Dermis blood vessel endothelial cell (primary cell): ENCODE results near the gene PITPNC1. TPM values are rescaled to one million over a fixed set of nuclear protein-coding genes. Genes with fewer than 3 reads are reported as not detected.
"Not testable (repeated sequence)": the region's sequence is repeated elsewhere in the genome, so short reads cannot be mapped to it uniquely, and the experiment has no call there.

ENCODE experiments used
- DNase-seq: peaks from one replicate; pipeline ENCODE4 v3.0.0; 2010
- total RNA-seq: library from RNA; depleted of rRNA; stranded (reverse); fragments of >200 nt; gene quantifications from 2 replicates; pipeline ENCODE4 v1.2.3, GENCODE V29; 2014

PITPNC1 gene
- total RNA-seq, 1 donor from 2014 or later, result 32.0 TPM

DNA sequence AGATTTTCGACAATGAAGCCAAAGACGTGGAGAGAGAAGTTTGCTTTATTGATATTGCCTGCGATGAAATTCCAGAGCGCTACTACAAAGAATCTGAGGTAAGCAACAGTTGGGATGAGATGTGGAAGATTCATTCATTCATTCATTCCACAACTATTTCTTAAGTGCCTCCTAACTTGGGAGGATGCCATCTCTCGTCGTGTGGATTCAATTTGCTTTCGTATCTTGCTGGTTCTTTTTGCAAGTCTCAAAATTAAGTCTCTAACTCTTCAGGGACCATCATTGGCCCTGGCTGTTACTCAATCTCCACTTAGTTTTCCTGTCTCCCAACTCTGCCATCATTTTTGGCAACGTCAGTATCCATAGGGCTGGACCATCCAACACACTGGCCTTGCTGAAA lies 255.1 kb downstream of the PITPNC1 start:
- no peak for DNase-seq

DNA sequence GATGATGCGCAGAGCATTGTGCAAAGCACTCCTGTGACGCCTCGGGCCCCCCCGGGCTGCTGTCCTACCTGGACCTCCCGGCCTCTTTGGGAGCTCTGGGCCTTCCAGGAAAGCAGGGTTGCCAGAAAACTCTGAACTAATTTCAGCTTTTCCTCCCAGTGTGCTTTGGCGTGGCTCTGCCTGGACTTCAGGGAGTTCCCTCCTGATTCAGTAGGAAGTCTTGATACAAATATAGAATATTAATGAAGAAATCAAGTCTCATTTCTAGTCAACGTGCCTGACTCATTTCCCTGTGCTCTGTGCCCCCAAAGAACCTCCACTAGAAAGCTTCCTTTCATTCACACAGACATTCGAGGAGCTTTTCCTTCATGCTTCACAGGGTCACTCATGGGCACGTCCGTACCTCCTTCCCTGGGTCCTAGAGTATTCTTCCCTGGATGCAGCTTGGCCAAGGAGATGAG lies 256.7 kb downstream of the PITPNC1 start:
- peak; percentile 94 for DNase-seq

DNA sequence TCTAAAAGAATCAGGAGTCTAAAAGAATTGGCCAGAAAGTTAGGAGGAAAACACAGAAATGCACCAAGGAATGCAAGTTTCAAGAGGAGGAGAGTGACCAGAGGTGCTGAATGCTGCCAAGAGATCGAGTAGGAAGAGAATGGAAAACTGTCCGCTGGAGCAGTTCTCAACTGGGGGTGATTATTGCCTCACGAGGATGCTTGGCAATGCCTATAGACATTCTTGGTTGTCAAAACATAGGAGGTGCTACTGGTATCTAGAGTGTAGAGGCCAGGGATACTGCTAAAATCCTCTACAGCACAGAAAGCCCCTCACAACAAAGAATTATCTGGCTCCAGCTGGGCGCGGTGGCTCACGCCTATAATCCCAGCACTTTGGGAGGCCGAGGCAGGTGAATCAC lies 258.6 kb downstream of the PITPNC1 start:
- DNase-seq, result no peak

DNA sequence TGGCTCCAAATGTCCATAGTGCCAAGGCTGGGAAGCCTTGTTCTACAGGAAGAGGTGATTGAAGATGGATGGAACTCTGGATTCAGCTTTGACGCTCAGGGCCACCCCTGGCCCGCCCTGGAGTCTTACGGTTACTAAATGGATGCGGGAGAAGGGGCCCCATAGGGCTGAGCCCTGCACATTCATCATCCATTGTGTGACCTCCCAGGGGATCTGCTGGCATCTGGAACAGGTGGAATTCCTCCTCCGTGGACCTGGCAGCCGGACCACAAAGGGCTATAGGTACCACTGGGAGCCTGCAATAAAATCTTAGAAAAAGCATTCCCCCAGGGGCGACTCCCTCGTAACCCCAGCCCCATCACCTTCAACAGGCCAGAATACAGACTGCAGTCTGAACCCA lies 259.2 kb downstream of the PITPNC1 start:
- no peak for DNase-seq

DNA sequence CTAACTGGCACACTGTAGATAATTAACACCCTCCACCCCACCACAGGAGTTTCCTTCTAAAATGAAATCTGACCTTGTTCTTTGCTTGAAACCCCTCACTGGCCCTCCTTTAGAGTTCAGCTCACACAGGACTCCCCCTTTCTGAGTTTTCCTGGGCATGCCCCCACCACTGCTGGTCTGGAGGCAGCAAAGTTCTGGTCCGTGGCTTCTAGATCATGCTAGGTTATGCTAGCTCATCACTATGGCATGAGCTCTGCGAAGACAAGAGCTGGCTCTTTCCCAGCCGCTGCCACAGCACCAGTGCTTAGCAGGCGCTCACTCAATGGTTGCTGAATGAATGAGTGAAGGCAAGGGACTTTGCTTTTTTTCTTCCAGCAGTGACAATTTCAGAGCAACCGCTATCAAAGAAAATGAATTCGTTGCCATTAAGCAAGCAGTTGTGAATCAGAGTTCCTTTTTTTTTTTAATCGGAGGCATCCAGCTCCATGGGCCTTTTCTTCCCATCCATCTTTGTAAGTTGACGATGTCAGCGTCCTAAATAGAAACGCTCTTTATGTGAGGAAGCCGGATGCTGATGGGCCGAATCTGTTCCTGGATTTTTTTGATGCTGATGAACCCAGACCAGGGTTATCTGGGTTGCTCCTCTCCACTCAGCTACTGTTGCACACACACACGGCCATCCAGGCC lies 259.9 kb downstream of the PITPNC1 start:
- no peak for DNase-seq

DNA sequence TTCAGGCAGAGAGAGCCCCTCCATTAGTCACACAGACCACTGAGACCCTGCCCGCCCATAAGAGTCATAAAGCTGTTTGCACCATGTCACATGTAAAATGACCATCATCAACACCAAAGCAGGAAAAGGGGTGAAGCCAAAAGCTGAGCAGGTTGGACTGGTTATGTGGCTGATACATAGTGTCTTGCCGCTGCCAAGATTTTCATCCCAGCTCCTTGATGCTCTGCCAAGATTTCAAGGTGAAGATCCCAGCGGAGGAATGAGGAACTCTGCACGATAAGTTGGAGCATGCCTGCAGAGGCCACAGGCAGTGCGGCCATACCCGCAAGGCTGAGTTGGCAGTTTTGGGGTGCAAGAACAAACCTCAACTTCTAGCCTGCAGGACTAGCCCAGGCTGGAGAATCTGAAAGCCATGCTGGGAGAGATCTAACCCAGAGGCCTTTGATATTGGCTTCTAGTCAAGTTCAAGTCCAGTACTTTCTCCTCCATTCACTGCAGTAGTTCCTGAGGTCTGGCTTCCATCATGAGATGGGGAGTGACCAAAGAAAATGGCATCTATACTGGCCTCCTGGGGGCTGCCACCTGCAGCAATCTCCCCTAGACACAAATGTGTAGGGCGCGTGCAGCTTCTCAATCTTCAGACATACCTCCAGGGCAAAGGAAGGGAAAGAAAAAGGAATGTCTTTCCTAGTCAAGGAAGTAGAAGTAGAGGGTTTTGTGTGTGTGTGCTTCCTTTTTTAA lies 261.0 kb downstream of the PITPNC1 start:
- no peak for DNase-seq

DNA sequence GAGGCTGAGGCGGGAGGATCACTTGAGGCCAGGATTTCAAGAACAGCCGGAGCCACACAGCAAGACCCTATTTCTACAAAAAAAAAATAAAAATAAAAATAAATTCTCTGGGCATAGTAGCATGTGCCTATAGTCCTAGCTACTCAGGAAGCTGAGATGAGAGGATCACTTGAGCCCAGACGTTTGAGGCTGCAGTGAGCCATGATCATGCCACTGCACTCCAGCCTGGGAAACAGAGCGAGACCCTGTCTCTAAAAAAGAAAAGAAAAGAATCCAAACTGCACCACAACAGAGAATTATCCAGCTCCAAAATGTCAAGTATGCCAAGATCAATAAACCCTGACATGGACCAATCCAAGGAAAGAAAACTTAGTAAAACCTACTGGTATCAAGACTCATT lies 261.8 kb downstream of the PITPNC1 start:
- DNase-seq, result no peak

DNA sequence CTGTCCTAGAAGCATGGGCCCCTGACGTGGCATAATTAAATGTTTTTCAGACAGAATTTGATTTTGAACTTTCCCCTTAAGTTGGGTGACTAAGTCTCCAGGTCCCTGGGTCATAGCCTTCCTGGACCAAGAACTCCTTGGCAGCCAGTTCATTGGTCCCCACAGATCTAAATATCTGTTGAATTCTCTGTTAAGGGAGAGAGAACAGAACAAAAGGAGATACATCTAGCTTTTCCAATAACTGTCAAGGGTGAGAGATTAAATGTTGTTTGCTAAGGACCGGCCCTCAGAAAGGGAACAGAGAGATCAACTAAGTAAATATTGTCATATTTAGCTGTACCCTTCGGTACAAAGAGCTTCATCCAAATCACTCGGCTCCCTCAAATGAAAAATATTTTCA lies 262.5 kb downstream of the PITPNC1 start:
- peak; percentile 8 for DNase-seq

DNA sequence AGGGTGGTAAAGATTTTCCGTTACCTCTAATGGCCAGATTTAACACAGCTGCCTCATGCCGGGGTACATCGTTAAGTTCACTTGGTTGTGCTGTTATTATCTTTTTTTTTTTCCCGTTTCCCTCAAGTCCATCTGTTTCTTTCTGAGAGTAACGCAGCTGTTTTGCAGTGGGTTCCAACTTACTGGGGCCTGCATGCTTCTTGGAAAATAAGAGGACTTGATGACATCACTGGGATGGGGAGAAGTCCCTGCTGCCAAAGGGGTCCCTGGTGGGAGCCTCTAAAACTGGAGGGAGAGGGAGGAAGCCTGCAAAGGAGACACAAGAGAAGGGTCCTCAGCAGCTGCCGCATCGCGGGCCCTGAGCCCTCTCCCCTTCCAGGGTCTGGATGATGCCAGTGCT lies 262.9 kb downstream of the PITPNC1 start:
- no peak for DNase-seq

DNA sequence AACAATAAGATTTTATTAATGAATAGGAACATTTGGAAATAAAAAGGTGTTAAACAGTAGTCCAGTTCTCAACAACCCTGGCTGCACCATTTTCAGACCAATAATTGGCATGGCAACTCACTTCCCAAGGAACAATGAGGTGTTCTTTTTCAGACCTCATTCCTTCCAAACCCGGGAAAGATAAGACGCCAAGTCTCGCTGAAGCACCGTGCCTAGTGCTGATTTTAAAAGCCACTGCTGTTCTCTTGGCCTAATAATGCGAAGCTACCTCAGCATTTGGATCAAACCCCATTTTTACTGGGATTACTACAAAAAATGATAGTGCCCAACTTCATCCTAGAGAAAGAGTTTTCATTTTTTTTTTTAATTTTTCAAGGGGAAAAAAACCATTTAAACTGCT lies 265.4 kb downstream of the PITPNC1 start:
- no peak for DNase-seq

DNA sequence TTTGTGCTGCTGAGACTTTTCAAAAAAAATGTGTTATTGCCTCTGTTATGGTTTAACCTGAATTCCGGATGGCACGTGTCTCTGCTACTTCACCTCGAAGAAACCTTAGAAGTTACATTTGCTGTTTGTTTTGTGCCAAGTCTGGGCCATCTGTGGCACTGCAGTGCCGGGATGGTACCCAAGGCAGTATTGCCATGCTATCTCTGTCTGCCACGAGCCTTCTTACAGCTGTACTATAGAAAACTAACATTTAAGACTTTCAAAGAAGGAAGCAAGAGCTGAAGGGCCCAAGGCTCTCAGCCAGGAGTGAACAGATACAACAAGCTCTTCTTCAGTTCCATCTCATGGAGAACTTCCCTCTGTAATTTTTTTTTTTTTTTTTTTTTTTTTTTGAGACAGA lies 267.0 kb downstream of the PITPNC1 start:
- DNase-seq, result no peak

DNA sequence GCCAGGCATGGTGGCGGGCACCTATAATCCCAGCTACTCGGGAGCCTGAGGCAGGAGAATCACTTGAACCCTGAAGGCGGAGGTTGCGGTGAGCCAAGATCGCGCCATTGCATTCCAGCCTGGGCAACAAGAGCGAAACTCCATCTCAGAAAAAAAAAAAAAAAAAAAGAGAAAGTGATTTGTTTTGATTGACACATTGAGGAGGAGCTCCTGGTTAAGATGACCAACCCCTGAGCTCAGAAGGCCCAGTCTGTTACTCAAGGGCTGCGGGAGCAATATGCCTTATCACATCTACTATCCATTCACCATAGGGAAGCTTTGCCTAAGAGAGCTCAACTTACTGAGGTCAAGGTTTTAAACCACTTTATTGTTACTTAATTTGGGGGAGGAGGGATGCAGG lies 268.1 kb downstream of the PITPNC1 start:
- DNase-seq, result not testable (repeated sequence)

DNA sequence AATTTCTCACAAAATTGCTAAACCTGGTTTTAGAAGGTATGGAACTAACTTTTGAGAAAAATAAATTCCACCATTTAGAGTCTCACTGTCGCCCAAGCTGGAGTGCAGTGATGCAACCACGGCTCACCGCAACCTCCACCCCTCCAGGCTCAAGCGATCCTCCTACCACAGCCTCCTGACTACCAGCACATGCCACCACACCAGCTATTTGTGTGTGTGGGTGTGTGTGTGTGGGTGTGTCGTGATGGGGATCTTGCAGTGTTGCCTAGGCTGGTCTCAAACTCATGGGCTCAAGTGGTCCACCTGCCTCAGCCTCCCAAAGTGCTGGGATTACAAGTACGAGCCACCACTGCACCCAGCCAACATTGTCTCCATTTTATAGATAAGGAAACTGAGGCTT lies 269.4 kb downstream of the PITPNC1 start:
- no peak for DNase-seq

DNA sequence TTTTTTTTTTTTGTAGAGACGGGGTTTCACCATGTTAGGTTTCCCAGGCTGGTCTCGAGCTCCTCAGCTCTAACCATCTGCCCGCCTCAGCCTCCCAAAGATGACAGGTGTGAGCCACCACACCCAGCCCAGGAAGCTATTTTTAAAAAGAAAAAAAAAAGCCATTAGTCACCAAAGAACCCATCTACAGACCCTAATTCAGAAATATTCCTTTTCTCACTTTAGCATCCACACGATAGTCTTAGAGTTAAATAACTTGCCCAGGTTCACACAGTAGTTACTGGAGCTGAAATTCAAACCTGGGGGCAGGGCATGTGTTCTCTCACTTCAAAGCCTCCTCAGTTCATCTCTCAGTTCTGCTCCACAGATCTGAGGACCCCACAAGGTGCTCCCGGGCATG lies 270.4 kb downstream of the PITPNC1 start:
- no peak for DNase-seq

DNA sequence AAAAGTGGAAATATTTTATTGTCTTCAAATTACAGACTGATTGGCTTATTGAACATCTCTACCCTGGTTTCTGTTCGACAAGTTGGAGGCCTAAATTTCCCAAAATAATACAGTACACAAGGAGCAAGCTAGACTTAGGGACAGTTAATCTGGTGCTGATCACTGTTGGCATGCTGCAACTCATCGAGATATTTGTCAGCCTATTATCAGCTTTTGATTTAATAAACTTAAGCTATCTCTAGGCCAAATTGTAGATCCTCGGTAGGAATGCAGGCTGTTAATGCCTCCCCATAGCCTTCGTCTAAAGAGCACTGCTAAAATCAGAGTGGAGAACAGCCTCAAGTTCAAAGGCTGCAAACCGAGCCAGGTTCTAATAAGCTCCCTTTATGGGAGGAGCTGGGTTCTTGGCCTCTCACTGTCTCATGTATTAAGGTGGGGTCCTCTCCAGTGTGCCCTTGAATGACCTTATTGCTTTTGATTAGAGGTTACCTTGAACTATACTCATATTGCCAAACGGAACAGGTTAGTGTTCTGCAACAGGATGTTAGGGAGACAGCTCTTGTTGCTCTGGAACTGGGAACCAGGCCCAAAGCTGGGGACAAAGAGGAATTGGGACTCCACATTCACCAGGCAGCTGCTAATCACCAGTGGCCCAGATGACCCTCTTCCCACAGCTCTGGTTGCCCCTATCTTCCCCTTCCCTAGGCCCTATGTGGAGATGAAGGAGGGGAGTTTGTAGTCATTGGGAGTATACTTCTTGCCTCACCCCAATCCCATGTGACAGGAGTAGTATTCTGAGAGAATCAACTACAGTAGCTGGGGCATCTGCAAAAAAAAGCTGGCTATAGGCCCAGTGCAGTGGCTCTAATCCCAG lies 271.2 kb downstream of the PITPNC1 start:
- no peak for DNase-seq

DNA sequence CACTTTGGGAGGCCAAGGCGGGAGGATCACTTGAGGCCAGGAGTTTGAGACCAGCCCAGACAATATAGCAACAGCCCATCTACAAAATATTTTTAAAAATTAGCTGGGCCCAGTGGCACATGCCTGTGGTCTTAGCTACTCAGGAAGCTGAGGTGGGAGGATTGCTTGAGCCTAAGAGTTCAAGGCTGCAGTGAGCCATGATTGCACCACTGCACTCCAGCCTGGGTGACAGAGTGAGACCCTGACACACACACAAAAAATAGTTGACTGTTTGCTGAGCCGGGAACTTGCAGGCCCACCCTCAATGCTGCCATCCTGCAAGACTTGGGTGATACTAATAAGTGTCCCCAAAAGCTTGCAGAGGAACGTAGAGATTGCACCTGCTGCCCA lies 271.8 kb downstream of the PITPNC1 start:
- not testable (repeated sequence) for DNase-seq

DNA sequence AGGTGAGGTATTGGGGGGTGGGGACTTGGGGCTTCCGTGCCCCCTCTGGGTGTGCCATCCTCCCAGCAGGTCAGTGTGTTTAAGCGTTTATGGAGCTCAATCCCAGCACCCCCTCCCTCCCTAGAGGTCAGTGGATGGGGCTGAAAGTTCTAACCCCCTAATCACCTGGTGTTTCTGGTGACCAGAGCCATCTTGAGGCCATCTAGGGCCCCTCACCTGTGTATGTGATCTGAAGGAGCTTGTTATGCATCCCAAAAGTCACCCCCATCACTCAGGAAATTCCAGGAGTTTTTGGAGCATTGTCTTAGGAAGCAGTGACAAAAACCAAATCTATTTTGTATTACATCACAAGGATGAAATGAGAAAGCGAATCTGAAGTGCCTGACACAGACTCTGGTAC lies 272.8 kb downstream of the PITPNC1 start:
- DNase-seq, result no peak

DNA sequence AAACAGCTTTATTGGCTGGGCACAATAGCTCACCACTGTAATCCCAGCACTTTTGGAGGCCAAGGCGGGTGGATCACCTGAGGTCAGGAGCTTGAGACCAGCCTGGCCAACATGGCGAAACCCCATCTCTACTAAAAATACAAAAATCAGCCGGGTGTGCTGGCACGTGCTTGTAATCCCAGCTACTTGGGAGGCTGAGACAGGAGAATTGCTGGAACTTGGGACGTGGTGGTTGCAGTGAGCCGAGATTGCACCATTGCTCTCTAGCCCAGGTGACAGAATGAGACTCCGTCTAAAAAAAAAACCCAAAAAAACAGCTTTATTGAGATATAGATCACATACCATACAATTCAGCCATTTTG lies 274.1 kb downstream of the PITPNC1 start:
- DNase-seq, result not testable (repeated sequence)

DNA sequence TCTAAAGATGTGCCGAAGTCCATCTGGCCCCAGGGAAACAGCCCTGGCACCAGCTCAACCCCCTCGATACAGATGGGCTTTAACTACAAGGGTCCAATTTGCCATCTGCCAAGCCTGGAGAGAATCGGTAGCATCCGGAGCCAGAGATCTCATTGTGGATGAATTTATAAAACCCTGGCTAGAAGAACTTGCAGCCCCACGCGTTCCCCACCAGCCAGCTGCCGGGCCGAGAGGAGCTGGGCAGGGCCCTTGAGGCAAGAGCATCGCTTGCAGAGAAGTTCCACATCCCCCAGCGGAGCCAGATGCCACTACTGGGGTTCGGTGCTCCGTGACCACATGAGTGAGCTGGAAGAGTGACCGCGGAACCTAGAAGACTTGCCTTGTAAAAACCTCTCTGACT lies 275.4 kb downstream of the PITPNC1 start:
- no peak for DNase-seq

DNA sequence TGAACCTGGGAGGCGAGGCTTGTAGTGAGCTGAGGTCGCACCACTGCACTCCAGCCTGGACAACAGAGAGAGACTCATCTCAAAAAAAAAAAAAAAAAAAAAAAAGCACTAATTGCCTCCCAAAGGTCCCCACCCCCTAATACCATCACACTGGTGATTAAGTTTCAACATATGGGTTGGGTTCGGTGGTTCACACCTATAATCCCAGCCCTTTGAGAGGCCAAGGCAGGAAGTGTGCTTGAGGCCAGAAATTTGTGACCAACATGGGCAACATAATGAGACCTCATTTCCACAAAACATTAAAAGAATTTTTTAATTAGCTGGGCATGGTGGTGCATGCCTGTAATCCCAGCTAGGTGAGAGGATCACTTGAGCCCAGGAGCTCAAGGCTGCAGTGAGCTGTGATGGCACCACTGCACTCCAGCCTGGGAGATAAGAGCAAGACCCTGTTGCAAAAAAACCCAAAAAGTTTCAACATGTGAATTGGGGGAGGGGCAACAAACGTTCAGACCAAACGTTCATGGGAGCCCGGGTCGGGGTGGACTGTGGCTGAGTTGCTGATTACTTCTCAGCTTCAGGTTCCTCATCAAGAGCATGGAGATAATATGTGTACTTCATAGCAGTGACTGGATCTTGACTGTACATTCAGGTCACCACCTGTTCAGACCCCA lies 278.5 kb downstream of the PITPNC1 start:
- DNase-seq, result no peak

DNA sequence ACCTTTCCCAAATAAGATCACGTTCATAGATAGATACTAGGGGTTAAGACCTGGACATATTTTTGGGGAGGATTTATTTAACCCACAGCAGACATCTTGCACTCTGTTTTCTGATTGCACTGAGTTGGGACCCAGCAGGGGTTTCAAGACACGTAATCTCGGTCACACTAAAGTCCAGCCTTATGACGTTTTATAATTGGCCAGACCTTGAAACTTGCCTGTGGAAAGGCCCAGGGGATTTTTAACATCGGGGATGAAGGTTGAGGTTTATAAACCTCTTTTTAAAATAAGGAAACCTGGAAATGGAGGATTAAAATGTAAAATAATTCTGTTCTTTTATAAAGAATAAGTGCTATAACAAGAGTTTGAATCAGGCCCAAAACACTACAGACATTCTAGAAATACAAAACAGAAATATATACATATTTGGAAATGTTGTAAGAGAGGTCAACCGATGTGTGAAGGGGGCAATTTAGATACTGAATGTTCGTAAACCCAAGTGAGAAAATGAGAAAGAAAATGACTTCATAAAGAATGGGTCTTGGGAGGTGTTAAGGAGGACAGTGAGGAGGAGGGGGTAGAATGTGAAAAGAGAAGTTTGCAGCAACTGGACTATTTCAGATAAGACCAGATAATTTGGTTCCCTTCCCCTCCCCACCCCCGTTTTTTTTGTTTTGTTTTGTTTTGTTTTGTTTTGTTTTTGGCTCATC lies 279.6 kb downstream of the PITPNC1 start:
- no peak for DNase-seq

DNA sequence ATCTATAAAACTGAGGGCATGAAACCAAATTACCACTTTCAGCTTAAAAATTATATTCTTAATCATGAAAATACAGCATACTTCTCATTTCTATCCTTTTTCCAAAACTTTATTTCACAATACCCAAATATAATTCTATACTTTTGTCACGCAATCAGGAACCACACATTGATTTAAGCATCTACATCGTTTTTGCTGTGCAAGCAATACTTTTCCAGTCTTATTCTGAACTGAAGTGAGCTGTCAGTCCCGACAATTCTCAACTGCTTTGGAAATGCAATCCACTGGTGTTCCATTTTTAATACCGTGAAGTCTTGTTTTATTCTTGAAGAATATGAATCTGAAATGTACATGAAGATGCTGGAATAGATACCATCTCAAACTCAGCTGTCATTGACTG lies 280.5 kb downstream of the PITPNC1 start:
- no peak for DNase-seq
